ENCODE data around the gene DOP1B.

DNA sequence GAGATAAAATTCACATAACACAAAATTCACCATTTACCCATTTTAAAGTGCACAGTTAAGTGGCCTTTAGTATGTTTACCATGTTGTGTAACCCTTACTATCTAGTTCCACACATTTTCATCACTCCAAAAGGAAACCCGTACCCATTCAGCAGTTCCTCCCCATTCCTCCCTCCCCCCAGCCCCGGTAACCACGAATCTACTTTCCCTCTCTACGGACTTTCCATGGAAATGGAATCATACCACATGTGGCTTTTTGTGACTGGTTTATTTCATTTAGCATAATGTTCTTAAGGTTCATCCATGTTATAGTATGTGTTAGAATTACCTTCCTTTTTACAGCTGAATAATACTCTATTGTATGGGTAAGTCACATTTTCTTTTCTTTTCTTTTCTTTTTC is 10.9 kb downstream of the DOP1B start:
- TF ChIP-seq CTCF (IDR thresholded peaks at IDR 0.05; ENCODE audit: low read length) (no peak), EZH2 (IDR thresholded peaks at IDR 0.05; ENCODE audit: borderline replicate concordance, low read length) (no peak)
